HG02642 (cell line): ENCODE results near the gene NABP1.
A peak's percentile ranks its signal among the peaks of the same experiment; 100 is the strongest.

Experiments used
- ATAC-seq: cut with Tn5 transposase; IDR thresholded peaks from one replicate; pipeline ENCODE4 v1.9.1; 2021; ENCODE audit warnings: mild to moderate bottlenecking; ENCODE audit not compliant: unreplicated experiment, poor library complexity

The NABP1 gene

GRCh38 chr2:191678437-191679100 lies 633 bp downstream of the NABP1 start:
- ATAC-seq = peak; percentile 19

- ATAC-seq = peak; percentile 18
These were observed 2.1 kb downstream of the NABP1 start for GRCh38 chr2:191679818-191680600.

- ATAC-seq = no peak
These were observed 2.7 kb downstream of the NABP1 start for GRCh38 chr2:191680639-191681038.

- ATAC-seq = no peak
These were observed 4.2 kb downstream of the NABP1 start for GRCh38 chr2:191682126-191682525.

GRCh38 chr2:191686066-191686465 lies 8.1 kb downstream of the NABP1 start:
- no peak for ATAC-seq

- ATAC-seq = no peak
These were observed 8.8 kb downstream of the NABP1 start for GRCh38 chr2:191686729-191687128.

GRCh38 chr2:191687867-191688266 lies 9.9 kb downstream of the NABP1 start:
- no peak for ATAC-seq

GRCh38 chr2:191688934-191689695 lies 11.2 kb downstream of the NABP1 start:
- no peak for ATAC-seq

- ATAC-seq = no peak
These were observed 12.4 kb downstream of the NABP1 start for GRCh38 chr2:191690327-191690726.

GRCh38 chr2:191691016-191691735 lies 13.2 kb downstream of the NABP1 start:
- ATAC-seq = peak; percentile 70

- ATAC-seq = no peak
These were observed 14.0 kb downstream of the NABP1 start for GRCh38 chr2:191691898-191692297.

- ATAC-seq = no peak
These were observed 14.7 kb downstream of the NABP1 start for GRCh38 chr2:191692502-191693115.

GRCh38 chr2:191693166-191693565 lies 15.2 kb downstream of the NABP1 start:
- no peak for ATAC-seq

GRCh38 chr2:191693778-191694177 lies 15.8 kb downstream of the NABP1 start:
- ATAC-seq = peak; percentile 69

GRCh38 chr2:191696001-191696400 lies 18.1 kb downstream of the NABP1 start:
- no peak for ATAC-seq

GRCh38 chr2:191696966-191697365 lies 19.0 kb downstream of the NABP1 start:
- ATAC-seq = no peak

GRCh38 chr2:191697870-191698269 lies 19.9 kb downstream of the NABP1 start:
- no peak for ATAC-seq

- no peak for ATAC-seq
These were observed 21.5 kb downstream of the NABP1 start for GRCh38 chr2:191699341-191699945.

GRCh38 chr2:191701029-191701428 lies 23.1 kb downstream of the NABP1 start:
- ATAC-seq = no peak

- no peak for ATAC-seq
These were observed 23.8 kb downstream of the NABP1 start for GRCh38 chr2:191701696-191702095.
